Lower leg skin (tissue), 4 donors: Measurements from ENCODE around the gene NOS1. TPM values are rescaled to one million over a fixed set of nuclear protein-coding genes. Genes with fewer than 3 reads are reported as not detected.

ENCODE experiments used
- DNase-seq, 2 donors: peaks; one replicate each; pipeline ENCODE4 v3.0.0-alpha.2; 2019; ENCODE audit warnings: low spot score in 2 of 2
- H3K4me3 ChIP-seq: fragments of 200-600 bp; sonication (generic); 2 replicates; pipeline ENCODE4 v1.5.1; 2017; ENCODE audit warnings: mild to moderate bottlenecking, low read depth; ENCODE audit not compliant: poor library complexity, severe bottlenecking
- CTCF ChIP-seq, 3 donors: fragments of 450-650 bp; IDR thresholded peaks; one replicate each; pipeline ENCODE4 v1.5.1; 2016; ENCODE audit warnings: antibody characterized with exemption in 3 of 3, mild to moderate bottlenecking in 3 of 3, moderate library complexity in 2 of 3
- POLR2A ChIP-seq, 2 donors: fragments of 450-650 bp; IDR thresholded peaks; one replicate each; pipeline ENCODE4 v1.6.1; 2016 to 2017; ENCODE audit warnings: antibody characterized with exemption in 2 of 2, mild to moderate bottlenecking in 1 of 2, moderate library complexity in 1 of 2
- WGBS, 2 donors: methylation state at CpG; one replicate each; pipeline ENCODE4 v1.1.5; 2018; 5-methylcytosine and 5-hydroxymethylcytosine counted together
- intact Hi-C: fragments of 100-400 bp; cut with DNase I; formaldehyde crosslinking; loops from one replicate; pipeline ENCODE4 v1.15.0; 2023; ENCODE audit warnings: low total_unique reads
- total RNA-seq, 4 donors: library from RNA; depleted of rRNA; stranded (reverse); fragments of >200 nt; gene quantifications; one replicate each; pipeline ENCODE4 v1.1.0, GENCODE V29; 2016

NOS1 gene
- total RNA-seq, 4 donors from 2014 or later, result 5.4 to 10.2 (median 7.2) TPM

- H3K4me3 ChIP-seq, result no peak overlapping the region
- TF ChIP-seq POLR2A (IDR thresholded peaks at IDR 0.05), result no peak
- no peak for TF ChIP-seq CTCF (IDR thresholded peaks at IDR 0.05)
- WGBS, 2 donors, result 81 to 88% methylated on average over 7 of the region's 7 CpGs
- DNase-seq, result no peak
- intact Hi-C loops, result no loop called here
Observed at GRCh38 chr12:117162633-117163032, 198.8 kb downstream of the NOS1 start.

GRCh38 chr12:117162167-117162539 is 199.3 kb downstream of the NOS1 start:
- 93 to 96% methylated on average over 8 of the region's 8 CpGs for WGBS, 2 donors
- intact Hi-C loops, result no loop called here
- TF ChIP-seq POLR2A (IDR thresholded peaks at IDR 0.05) (no peak), CTCF (IDR thresholded peaks at IDR 0.05) (no peak)
- no peak for DNase-seq
- no peak overlapping the region for H3K4me3 ChIP-seq

GRCh38 chr12:117161460-117162166 is 199.8 kb downstream of the NOS1 start:
- TF ChIP-seq CTCF (IDR thresholded peaks at IDR 0.05) (no peak), POLR2A (IDR thresholded peaks at IDR 0.05) (no peak)
- DNase-seq, result no peak
- H3K4me3 ChIP-seq, result no peak overlapping the region
- WGBS, 2 donors, result 86 to 89% methylated on average over 10 of the region's 10 CpGs
- intact Hi-C loops, result no loop called here

- H3K4me3 ChIP-seq, result no peak overlapping the region
- DNase-seq, result no peak
- 86 to 89% methylated on average over 9 of the region's 9 CpGs for WGBS, 2 donors
- TF ChIP-seq POLR2A (IDR thresholded peaks at IDR 0.05) (no peak), CTCF (IDR thresholded peaks at IDR 0.05) (no peak)
- intact Hi-C loops, result no loop called here
Observed at GRCh38 chr12:117159674-117160073, 201.8 kb downstream of the NOS1 start.

- intact Hi-C loops, result no loop called here
- WGBS, 2 donors, result 86% methylated on average over 7 of the region's 7 CpGs
- no peak overlapping the region for H3K4me3 ChIP-seq
- TF ChIP-seq CTCF (IDR thresholded peaks at IDR 0.05), result no peak
- TF ChIP-seq POLR2A (IDR thresholded peaks at IDR 0.05), result no peak
- DNase-seq, result no peak
Observed at GRCh38 chr12:117158911-117159553, 202.4 kb downstream of the NOS1 start.

Other genes starting within 250 kb of the NOS1 start
- 100 to 1,000 TPM in 1 of 4 donors, 10 to 100 TPM in 3; 76.8 to 133 (median 87.7) TPM for gene FBXO21, start 171.2 kb downstream of the NOS1 start, total RNA-seq